NCI-H1105 (cell line): ENCODE measurements around the gene ZFY.
"Not testable (repeated sequence)": the region's sequence is repeated elsewhere in the genome, so short reads cannot be mapped to it uniquely, and the experiment has no call there.

Experiments
- DNase-seq: peaks from one replicate; lab custom pipeline; 2025; lab: John Stamatoyannopoulos, UW

The ZFY gene

GRCh38 chrY:2973110-2973751 is 38.0 kb downstream of the ZFY start:
- DNase-seq = no peak

DNA sequence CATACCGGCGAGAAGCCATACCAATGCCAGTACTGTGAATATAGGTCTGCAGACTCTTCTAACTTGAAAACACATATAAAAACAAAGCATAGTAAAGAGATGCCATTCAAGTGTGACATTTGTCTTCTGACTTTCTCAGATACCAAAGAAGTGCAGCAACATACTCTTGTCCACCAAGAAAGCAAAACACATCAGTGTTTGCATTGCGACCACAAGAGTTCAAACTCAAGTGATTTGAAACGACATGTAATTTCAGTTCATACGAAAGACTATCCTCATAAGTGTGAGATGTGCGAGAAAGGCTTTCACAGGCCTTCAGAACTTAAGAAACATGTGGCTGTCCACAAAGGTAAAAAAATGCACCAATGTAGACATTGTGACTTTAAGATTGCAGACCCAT is 44.1 kb downstream of the ZFY start:
- DNase-seq = no peak

GRCh38 chrY:2984491-2984890 is 49.3 kb downstream of the ZFY start:
- DNase-seq = no peak

DNA sequence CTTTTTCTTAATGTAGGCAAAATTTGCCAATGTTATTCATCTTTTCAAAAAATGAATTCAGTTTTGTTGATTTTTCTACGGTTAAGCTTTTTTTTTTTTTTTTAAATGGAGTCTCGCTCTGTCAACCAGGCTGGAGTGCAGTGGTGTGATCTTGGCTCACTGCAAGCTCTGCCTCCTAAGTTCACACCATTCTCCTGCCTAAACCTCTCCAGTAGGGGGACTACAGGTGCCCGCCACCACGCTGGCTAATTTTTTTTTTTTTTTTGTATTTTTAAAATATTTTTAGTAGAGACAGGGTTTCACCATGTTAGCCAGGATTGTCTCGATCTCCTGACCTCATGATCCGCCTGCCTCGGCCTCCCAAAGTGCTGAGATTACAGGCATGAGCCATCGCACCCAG is 52.0 kb downstream of the ZFY start:
- not testable (repeated sequence) for DNase-seq

- DNase-seq = not testable (repeated sequence)
Measured at GRCh38 chrY:2997369-2997768, 62.2 kb downstream of the ZFY start.

DNA sequence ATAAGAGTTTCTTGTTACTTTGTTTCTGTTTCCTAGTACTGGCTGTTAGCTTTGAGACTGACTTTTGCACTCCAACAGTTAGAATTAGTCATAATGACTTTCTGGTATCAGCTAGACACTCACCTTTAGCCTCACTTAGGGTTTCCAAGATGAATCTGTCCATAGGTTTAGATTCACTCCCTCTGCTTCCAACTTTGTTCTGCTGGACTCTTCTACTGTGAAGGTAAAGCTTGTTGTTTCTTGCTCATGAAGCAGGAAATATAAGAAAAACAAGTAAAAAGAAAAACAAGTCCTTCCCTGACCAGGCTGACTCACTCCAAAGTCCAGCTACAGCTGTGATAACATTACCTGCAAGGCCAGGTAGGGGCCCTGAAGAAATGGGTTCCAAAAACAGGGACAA is 67.0 kb downstream of the ZFY start:
- DNase-seq = no peak

DNA sequence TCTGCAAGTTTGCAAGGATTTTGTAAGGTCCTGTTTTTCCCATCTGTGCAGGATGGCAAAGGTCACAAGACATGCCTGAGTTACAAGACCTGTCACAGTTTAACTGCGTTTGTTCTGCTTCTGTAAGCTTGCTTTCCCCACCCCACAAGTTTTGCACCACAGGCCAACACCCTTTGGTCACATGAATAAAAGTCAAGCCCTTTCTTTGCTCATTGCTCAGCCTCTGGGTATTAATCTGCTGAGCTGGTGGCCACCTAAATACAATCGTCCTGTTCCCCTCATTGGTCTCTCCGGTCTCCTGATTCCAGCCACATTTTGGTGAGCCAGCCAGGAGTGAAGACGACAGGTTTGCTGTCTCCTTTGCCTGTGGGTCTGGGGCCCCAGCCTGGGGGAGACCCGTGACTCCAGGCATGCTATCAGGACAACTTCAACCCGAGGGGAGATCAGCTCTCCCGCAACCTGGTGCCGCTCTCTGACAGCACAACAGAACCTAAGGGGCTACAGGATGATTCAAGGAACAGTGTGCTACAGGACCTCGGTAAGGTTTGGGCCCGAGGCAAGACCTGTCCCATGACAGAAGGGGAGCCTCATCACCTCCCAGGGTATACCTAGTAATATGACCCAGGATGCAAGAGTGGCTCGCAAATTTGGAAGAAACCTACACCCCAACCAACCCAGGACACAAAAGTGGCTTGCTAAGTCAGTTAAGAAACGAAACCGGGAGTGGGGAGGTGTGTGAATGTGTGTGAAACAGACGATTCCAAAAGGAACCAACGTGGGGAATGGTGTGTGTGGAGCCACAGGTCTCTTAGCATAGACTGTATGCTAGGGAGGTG is 67.7 kb downstream of the ZFY start:
- no peak for DNase-seq

DNA sequence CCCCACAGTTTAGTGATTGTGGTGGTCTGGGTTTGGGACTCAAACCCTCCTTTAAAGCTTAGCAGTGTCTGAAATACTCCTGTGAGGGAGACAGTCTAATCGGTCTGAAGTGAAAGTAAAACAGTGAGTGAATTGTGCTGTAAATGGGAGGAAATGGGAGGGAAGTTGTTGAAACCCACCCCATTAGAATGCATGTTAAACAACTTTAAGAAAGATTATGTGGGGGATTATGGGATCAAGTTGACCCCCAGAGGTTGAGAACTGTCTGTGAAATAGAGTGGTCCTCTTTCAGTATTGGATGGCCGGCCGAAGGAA is 68.3 kb downstream of the ZFY start:
- no peak for DNase-seq

DNA sequence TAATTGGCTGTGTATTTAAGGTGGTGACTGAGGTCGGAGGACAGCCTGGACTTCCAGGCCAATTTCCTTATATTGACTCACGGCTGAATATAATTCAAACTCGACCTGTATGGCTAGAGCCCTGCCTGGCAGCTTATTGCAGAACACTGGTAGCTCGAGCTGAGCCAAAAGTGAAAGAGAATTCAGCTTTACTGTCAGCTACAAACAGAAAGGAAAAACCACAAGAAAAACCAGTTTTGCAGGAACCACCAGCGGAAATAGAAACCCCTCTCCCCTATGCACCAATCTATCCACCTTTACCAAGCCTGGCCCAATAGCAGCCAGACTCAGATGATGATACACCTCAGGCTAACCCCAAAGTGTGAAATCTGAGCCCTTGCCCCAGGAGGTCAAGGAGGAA is 68.7 kb downstream of the ZFY start:
- DNase-seq = no peak

DNA sequence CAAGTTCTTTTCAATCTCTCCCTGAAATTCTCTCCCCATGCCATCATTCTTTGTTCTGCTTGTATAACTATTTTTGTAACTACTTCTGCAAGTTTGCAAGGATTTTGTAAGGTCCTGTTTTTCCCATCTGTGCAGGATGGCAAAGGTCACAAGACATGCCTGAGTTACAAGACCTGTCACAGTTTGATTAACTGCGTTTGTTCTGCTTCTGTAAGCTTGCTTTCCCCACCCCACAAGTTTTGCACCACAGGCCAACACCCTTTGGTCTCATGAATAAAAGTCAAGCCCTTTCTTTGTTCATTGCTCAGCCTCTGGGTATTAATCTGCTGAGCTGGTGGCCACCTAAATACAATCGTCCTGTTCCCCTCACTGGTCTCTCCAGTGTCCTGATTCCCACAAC is 70.8 kb downstream of the ZFY start:
- not testable (repeated sequence) for DNase-seq

- DNase-seq = no peak
Measured at GRCh38 chrY:3007967-3008366, 72.8 kb downstream of the ZFY start.

GRCh38 chrY:3012226-3012625 is 77.0 kb downstream of the ZFY start:
- DNase-seq = no peak

DNA sequence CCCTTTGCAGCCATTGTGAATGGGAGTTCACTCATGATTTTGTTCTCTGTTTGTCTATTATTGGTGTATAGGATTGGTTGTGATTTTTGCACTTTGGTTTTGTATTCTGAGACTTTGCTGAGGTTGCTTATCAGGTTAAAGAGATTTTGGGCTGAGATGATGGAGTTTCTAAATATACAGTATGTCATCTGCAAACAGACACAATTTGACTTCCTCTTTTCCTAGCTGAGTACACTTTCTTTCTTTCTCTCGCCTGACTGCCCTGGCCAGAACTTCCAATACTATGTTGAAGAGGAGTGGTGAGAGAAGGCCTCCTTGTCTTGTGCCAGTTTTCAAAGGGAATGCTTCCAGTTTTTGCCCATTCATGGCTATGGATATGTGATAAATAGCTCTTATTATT is 81.4 kb downstream of the ZFY start:
- no peak for DNase-seq

- no peak for DNase-seq
Measured at GRCh38 chrY:3018546-3018945, 83.4 kb downstream of the ZFY start.

DNA sequence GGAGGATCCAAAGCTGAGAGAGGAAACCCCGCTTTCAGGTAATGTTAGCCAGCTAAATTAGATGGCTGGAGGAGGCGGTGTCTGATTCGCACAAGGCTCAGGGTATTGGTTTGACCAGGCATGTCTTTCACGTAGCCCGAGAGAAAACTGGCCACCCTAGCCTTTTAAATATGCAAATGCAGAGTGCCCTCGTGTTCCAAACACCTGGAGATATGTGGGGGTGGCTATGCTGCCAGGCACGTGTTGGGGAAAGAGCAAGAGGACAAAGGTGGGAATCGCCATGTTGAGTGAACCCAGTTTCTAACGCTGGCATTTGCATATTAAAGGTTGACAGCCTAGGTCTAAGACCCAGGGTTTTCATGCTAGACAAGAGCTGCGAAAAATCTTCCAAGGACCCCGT is 84.4 kb downstream of the ZFY start:
- DNase-seq = no peak

GRCh38 chrY:3021176-3021575 is 86.0 kb downstream of the ZFY start:
- DNase-seq = no peak

DNA sequence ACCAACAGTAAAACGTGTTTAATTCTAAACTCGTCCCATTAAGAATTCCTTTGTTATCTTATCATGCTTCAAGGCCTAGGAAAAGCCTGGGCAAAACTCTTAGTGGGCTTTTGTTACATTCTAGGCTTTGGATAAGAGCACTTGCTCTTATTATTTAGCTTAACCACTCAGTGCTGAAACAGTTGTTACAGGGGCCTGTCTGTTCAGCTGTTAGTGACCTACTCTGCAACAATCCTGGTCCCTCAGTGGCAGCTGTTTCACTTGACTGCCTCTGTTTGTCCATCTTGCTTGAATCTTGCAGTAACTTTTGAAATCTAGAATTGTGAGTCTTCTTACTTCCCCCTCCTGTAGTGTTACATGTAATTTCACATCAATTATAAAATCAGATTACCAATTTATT is 88.4 kb downstream of the ZFY start:
- no peak for DNase-seq

DNA sequence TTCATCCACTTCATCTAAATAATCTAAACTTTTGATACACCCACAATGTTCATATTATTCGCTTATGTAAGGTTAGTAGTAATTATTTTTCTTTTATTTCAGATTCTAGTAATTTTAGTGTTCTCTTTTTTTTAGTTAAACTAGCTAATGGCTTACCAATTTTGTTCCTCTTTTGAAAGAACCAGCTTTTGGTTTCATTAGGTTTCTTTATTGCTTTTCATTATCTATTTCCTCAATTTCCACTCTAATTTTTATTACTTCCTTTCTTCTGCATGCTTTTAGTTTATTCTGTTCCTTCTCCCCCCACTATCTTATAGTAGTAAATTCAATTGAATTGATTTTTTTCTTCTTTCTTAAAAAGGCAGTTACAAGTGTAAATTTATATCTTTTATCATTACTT is 90.2 kb downstream of the ZFY start:
- DNase-seq = no peak
